ENCODE measurements around the gene HNRNPD. TPM values are rescaled to one million over a fixed set of nuclear protein-coding genes. Genes with fewer than 3 reads are reported as not detected.

The HNRNPD gene
- total and polyA plus RNA-seq, 2 of the 8 experiments (the other 6 are each of a cell fraction or from before 2014, with no cell fraction given), result 118 to 646 TPM

- Histone ChIP-seq H3K23ac (ENCODE audit: insufficient read length) (no peak overlapping the region), H4K8ac (ENCODE audit: extremely low read depth, insufficient read depth, low read length) (no peak overlapping the region), H3K36me3 (ENCODE audit: control insufficient read depth in 2 of 4, insufficient read depth in 4 of 4, low read length in 3 of 4) (no peaks in the 10 kb centered on the region), H3K14ac (ENCODE audit: insufficient read length) (no peak overlapping the region), H3K79me2 (ENCODE audit: control insufficient read depth in 1 of 2, insufficient read depth in 2 of 2, low read length in 2 of 2) (no peaks in the 10 kb centered on the region), H3K4me1 (replicated peaks in 1 of 4; ENCODE audit: control insufficient read depth in 3 of 4, insufficient read depth in 4 of 4, low read length in 3 of 4) (no peaks in the 10 kb centered on the region), H3K79me1 (ENCODE audit: low read depth, low read length) (no peaks in the 10 kb centered on the region), H2BK20ac (ENCODE audit: low read length) (no peak overlapping the region), H4K5ac (ENCODE audit: insufficient read length, low read depth, low read length) (no peak overlapping the region), H2AK5ac (ENCODE audit: low read depth, low read length) (no peak overlapping the region), H2BK120ac (replicated peaks; ENCODE audit: low read depth, low read length) (no peak overlapping the region), H3K9me3 (ENCODE audit: insufficient read depth in 2 of 2, low read depth in 1 of 2, low read length in 1 of 2) (no peaks in the 10 kb centered on the region), H3K27ac (ENCODE audit: low read depth, low read length) (no peak overlapping the region), H3K27me3 (replicated peaks in 1 of 4; ENCODE audit: control insufficient read depth in 3 of 4, extremely low read depth in 1 of 4, insufficient read depth in 3 of 4, low read length in 3 of 4) (no peaks in the 10 kb centered on the region), H2BK15ac (ENCODE audit: low read length) (no peak overlapping the region), H4K91ac (replicated peaks; ENCODE audit: insufficient read length, low read length) (no peak overlapping the region), H3K56ac (replicated peaks; ENCODE audit: insufficient read length, low read depth, low read length) (no peak overlapping the region), H3K4me2 (ENCODE audit: insufficient read depth in 1 of 2, low read depth in 2 of 2, low read length in 2 of 2) (no peak overlapping the region), H2BK12ac (ENCODE audit: low read depth, low read length) (no peak overlapping the region), H3K9ac (replicated peaks in 1 of 4; ENCODE audit: extremely low read depth in 1 of 4, low read depth in 3 of 4, low read length in 3 of 4) (no peak overlapping the region), H3K18ac (ENCODE audit: extremely low read depth, low read length) (no peak overlapping the region), H3K4ac (replicated peaks; ENCODE audit: insufficient read length, low read depth, low read length) (no peak overlapping the region), H4K20me1 (replicated peaks in 1 of 2; ENCODE audit: control insufficient read depth in 1 of 2, insufficient read depth in 2 of 2, low read length in 2 of 2) (no peaks in the 10 kb centered on the region), H3K4me3 (ENCODE audit: extremely low read depth in 1 of 4, insufficient read depth in 2 of 4, low read depth in 3 of 4, low read length in 4 of 4) (no peak overlapping the region), H2BK5ac (ENCODE audit: low read depth, low read length) (no peak overlapping the region), H2AFZ (ENCODE audit: low read length) (no peak overlapping the region), H3K23me2 (ENCODE audit: low read depth, low read length) (no peaks in the 10 kb centered on the region)
- ChIA-PET CTCF (ENCODE audit: partially characterized antibody) (interaction anchor here (1.3 to 2.4 kb wide), 3 partner anchors 9 to 31 kb away, joined by 3 to 8 read pairs (median 3); no protein-coding TSS in a partner anchor), POLR2A (ENCODE audit: partially characterized antibody) (interaction anchor here (0.7 to 5.4 kb wide), 5 partner anchors 10 to 34 kb away, joined by 3 to 29 read pairs (median 3); no protein-coding TSS in a partner anchor)
- no peak for FAIRE-seq
- WGBS, 2 experiments (ENCODE audit: extremely low coverage in 1 of 2, insufficient coverage in 1 of 2, insufficient read length in 1 of 2, insufficient replicate concordance in 2 of 2, low coverage in 1 of 2, low lambda C conversion rate in 2 of 2, missing lambda C conversion rate in 1 of 2), result 100% methylated on average over 1 of the region's 1 CpG; no CpG with 5 or more reads in 1 of the 2 experiments
- no peak for DNase-seq (ENCODE audit: low read depth in 1 of 2, low spot score in 2 of 2)
- TF ChIP-seq CHD1 (IDR thresholded peaks at IDR 0.05; ENCODE audit: low read depth, low read length) (no peak), RFX5 (IDR thresholded peaks at IDR 0.05; ENCODE audit: borderline replicate concordance, low read depth, low read length) (no peak), BRCA1 (IDR thresholded peaks at IDR 0.05; ENCODE audit: low read depth, low read length) (no peak)
Measured at GRCh38 chr4:82398263-82398662, 24.5 kb upstream of the HNRNPD start.

Data from H1 (cell line).